ENCODE data around the gene PNMA6E. TPM values are rescaled to one million over a fixed set of nuclear protein-coding genes. Genes with fewer than 3 reads are reported as not detected.

Gene PNMA6E
- total and polyA plus RNA-seq, 8 donors, result not detected

DNA sequence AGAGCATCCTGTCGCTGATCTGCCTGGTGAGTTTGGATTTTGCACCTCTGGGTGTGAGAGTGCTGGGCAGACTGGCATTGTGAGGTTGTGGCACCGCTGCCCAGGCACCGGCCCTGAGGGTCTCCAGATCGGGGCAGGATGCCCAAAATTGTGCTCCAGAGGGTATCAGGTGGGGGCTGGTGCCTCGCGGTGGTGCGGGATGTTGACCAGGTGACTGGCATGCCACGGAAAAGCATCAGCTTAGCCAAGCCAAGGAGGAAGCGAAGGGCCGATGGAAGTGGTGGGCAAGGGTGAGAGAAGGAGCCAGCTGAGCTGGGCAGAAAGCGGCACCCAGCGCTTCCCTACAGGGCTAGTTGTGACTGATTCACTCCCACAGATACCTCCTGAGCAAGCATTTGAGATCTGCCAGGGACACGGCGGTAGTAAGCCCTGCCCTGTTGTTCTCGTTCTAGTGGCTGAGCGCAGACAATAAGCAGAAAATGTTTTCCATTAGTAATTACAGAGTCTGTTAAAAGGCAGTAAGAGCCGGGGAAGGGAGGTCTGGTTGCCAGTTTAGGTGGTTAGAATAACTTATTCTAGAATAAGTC is 10.9 kb upstream of the PNMA6E start:
- Histone ChIP-seq H3K9me3 (no peaks in the 10 kb centered on the region), H3K27ac (no peak overlapping the region), H3K4me3 (peak overlapping the region; percentile 43 to 52), H3K36me3 (no peaks in the 10 kb centered on the region), H3K27me3 (no peaks in the 10 kb centered on the region), H3K4me1 (peaks cover 0 to 8% of the 10 kb centered on the region in 2 donors)
- DNase-seq, result no peak
- intact Hi-C loops (cut with DNase I), result no loop called here
- TF ChIP-seq, protein P1, sequence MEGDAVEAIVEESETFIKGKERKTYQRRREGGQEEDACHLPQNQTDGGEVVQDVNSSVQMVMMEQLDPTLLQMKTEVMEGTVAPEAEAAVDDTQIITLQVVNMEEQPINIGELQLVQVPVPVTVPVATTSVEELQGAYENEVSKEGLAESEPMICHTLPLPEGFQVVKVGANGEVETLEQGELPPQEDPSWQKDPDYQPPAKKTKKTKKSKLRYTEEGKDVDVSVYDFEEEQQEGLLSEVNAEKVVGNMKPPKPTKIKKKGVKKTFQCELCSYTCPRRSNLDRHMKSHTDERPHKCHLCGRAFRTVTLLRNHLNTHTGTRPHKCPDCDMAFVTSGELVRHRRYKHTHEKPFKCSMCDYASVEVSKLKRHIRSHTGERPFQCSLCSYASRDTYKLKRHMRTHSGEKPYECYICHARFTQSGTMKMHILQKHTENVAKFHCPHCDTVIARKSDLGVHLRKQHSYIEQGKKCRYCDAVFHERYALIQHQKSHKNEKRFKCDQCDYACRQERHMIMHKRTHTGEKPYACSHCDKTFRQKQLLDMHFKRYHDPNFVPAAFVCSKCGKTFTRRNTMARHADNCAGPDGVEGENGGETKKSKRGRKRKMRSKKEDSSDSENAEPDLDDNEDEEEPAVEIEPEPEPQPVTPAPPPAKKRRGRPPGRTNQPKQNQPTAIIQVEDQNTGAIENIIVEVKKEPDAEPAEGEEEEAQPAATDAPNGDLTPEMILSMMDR (IDR thresholded peaks at IDR 0.05), result no peak
- peak; percentile 6 for ATAC-seq

DNA sequence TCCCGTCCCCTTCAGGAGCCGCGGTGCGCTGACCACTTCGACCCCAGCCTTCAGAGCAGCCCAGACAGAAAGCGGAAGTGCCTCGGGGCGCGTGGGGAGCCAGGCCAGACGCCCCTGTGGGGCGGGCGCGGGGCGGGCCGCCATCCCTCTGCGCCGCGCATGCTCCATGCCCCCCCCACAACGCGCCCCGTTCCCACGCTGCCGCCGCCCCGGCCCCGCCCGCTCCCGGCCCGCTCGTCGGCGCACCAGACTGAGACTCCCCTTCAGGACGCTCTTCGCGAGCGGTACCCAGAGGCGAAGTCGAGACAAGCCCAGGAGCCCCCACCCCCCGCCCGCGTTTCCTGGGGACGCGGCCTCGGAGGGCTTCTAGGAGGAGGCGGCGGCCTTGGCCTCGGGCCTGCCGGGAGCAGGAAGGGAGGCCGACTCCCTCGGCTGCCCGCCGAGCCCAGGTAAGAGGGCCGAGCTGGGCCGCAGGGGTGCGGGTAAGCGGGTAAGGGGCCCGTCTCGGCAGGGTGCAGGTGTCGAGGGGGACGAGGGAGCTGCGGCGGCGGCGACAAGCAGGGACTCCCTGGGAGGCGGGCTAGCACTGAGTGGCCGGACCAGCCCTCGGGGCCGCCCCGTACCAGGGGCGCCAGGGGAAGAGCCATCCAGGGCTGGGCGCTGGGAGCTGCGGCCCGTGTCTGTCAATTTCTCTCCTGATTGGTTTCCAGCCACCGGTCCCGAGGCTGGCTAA is 10.3 kb upstream of the PNMA6E start, which contains the start of gene ZFP92:
TSS of gene ZFP92 (plus strand) at position 218 of the 733 bp plus-strand sequence. CDS start 6,851 bp downstream, outside the sequence.
- DNase-seq (peak in 1 of 4 donors; percentile 85), ATAC-seq (peak; percentile 83)
- intact Hi-C loops (cut with DNase I), result no loop called here
- Histone ChIP-seq H3K27me3 (no peaks in the 10 kb centered on the region), H3K4me3 (peak within 1 kb of the TSS; percentile 43 to 52), H3K4me1 (peaks cover 0 to 8% of the 10 kb centered on the region in 2 donors), H3K36me3 (no peaks in the 10 kb centered on the region), H3K27ac (no peak within 1 kb of the TSS), H3K9me3 (no peaks in the 10 kb centered on the region)
- TF ChIP-seq, protein P1 (IDR thresholded peaks at IDR 0.05), result no peak

DNA sequence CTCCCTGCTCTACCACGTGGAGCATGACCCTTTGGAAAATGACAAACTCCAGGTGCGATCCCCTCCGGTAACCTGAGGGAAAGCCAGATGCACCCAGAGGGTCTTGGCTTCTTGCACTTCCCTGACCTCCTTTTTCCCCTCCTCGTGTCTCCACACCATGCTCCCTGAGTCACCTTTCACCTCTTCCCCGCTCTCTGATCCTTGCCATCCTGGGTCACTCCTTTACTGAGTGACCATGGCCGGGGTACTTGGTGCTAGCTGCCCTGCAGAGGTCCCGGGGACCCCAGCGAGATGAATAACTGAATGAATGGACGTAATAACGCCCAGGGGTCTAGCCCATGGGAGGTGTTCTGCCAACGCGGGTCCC is 9.7 kb upstream of the PNMA6E start:
- H3K27ac ChIP-seq, result no peak overlapping the region

DNA sequence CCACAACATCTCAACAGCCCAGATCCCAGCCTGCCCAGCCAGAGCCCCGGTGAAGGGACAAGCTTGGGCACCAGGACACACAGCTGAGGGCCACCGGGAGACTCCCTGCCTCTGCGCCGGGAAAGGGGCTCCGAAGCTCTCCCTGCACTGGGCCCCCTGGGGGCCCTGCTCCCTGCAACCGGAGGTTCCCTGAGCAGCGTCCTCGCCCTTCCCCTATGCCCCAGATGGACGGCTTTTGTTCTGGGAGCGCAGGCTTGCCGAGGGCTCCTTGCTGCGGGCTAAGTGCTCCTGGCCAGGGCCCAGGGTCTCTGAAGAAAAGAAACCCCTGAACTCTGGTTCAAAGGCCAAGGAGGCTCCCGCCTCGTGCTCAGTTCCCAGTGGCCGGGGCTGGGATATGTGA is 9.2 kb upstream of the PNMA6E start:
- Histone ChIP-seq H3K9me3 (no peaks in the 10 kb centered on the region), H3K27ac (no peak overlapping the region), H3K4me1 (peaks cover 0 to 8% of the 10 kb centered on the region in 2 donors), H3K36me3 (no peaks in the 10 kb centered on the region), H3K4me3 (no peak overlapping the region), H3K27me3 (no peaks in the 10 kb centered on the region)
- TF ChIP-seq, protein P1 (IDR thresholded peaks at IDR 0.05), result no peak
- no peak for DNase-seq
- no peak for ATAC-seq
- intact Hi-C loops (cut with DNase I), result no loop called here

More for the DNA sequence above, 9.7 kb upstream of the PNMA6E start:
- Histone ChIP-seq H3K27me3 (no peaks in the 10 kb centered on the region), H3K36me3 (no peaks in the 10 kb centered on the region), H3K4me3 (peak overlapping the region; percentile 43 to 52), H3K9me3 (no peaks in the 10 kb centered on the region), H3K4me1 (peaks cover 0 to 8% of the 10 kb centered on the region in 2 donors)
- TF ChIP-seq, protein P1 (IDR thresholded peaks at IDR 0.05), result no peak
- intact Hi-C loops (cut with DNase I), result no loop called here
- DNase-seq (no peak), ATAC-seq (no peak)

DNA sequence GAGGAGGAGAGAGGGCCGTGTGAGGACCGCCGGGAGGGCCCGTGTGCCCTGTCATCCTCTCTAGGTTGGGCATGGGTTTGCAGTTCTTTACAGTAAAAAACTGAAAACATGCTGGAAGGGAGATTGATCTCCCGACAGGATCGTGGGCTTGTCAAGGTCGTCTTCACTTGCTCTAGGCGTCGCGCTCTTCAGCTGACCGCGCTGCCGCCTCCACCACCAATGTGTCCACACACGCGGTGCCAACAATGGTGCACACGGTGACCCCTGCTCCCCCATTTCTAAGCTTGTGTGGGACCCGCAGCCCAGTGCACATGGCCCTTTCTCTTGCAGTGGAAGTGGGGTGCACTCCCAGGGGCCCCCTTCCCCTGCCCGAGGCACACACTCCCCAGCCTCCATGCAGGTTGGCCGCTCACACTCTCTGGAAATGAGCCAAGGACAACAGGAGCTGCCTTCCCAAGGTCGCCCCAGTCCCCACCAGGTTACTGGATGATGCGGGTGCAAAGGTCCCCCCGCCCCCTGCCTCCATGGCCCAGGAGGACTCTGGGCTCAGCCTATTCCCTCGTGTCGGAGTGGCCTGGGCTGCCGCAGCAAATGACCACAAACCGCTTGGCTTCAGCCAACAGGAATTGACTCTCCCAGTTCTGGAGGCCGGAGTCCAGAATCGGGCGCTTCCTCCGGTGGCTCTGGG is 8.4 kb upstream of the PNMA6E start:
- DNase-seq (no peak), ATAC-seq (no peak)
- TF ChIP-seq, protein P1 (IDR thresholded peaks at IDR 0.05), result no peak
- H3K36me3 ChIP-seq, result no peaks in the 10 kb centered on the region
- H3K27ac ChIP-seq, result no peak overlapping the region
- no peaks in the 10 kb centered on the region for H3K27me3 ChIP-seq
- intact Hi-C loops (cut with DNase I), result no loop called here
- no peaks in the 10 kb centered on the region for H3K9me3 ChIP-seq
- no peak overlapping the region for H3K4me3 ChIP-seq
- peaks cover 0 to 8% of the 10 kb centered on the region in 2 donors for H3K4me1 ChIP-seq
